ENCODE measurements around the gene PPP6R3.
"Not testable (repeated sequence)": the region's sequence is repeated elsewhere in the genome, so short reads cannot be mapped to it uniquely, and the experiment has no call there.

PPP6R3 gene

DNA sequence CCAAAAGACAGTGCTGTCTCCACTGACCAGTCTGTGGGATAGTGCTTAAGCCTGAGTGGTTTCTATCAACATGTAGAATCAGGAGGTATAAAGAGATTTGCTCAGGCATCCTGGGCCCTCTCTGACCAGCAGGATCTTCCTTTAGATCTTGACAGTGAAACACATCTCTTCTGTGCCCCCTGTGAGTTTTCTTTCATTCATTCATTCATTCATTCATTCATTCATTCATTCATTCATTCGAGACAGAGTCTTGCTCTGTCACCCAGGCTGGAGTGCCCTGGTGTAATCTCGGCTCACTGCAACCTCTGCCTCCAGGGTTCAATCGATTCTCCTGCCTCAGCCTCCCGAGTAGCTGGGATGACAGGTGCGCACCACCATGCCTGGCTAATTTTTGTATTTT, 26.4 kb upstream of the PPP6R3 start:
- DNase-seq (ENCODE audit: low read depth): not testable (repeated sequence)

GRCh38 chr11:68436162-68436888, 24.2 kb upstream of the PPP6R3 start:
- no peak for DNase-seq (ENCODE audit: low read depth)

DNA sequence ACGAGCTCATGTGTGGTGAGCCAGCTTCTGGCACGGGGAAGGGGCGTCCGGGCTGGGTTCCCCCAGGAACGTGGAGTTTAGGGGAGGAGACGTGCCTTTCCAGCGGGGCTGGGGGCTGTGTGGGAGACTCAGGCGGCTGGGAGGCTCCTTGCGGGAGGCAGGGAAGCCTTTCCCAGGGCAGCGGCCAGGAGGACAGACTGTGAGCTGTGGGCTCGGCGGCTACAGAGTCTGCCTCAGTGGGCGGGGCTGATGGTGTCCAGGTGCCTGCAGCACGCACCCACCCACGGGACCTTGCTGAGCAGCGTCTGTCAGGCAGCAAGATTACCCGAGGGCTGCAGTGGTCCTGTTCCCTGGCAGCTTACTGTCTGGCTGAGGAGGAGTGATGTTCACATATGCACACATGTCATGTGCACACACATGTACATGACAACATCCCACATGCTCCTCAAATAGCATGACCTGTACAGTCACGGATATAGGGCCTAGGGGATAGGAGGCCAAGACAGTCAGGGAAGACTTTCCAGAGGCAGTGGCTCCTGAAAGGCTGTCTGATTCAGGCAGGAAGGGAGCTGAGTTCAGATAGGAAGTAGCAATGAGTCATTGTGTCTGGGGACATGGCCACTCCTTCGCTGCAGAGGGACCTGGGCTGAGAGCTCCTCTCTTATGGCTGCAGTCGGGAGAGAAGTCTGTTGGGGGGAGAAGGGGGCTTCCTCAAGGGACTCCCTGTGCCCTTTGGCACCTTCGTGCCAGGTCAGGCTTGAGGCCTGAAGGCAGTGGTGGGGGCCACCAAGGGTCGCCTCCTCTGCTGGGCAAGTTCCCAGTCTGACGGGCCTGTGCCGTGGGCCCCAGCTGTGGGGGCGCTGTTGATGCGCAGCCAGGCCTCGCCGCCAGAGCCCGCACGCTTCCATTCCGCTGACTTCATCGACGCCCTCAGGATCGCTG, 23.3 kb upstream of the PPP6R3 start:
- peak; percentile 88 for DNase-seq (ENCODE audit: low read depth)

- DNase-seq (ENCODE audit: low read depth): no peak
Measured at GRCh38 chr11:68437927-68438657, 22.5 kb upstream of the PPP6R3 start.

- no peak for DNase-seq (ENCODE audit: low read depth)
Measured at GRCh38 chr11:68438658-68439259, 21.8 kb upstream of the PPP6R3 start.

DNA sequence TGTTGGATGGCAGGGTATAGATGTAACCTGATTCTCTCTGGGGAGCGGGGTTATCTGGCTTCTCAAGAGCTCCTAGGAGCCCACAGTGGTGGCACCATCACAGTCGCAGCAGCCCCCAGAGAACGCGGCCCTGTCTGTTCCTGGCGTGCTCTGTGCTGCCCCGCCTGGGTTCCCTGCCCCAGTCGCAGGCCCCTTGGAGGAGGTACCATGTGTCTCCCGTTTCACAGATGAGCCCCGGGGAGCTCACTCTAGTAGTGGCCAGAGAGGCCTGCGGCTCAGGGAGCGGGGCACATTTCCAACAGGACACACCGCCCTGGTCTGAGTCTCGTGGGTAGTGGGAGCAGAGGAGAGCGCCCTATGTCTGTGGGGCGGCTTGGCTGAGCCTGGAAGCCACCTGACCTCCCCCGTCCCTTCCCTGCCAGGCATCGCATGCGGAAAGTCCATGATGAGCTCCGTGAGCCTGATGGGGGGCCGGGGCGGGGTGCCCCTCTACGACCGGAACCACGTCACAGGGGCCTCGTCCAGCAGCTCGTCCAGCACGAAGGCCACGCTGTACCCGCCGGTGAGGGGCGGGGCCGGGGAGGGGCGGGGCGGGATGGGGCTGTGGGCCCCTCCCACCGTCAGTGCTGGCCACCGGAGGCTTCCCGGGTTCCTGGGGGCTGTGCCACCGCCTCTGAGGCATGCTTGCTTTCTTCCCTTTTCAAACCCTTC, 21.0 kb upstream of the PPP6R3 start:
- no peak for DNase-seq (ENCODE audit: low read depth)

DNA sequence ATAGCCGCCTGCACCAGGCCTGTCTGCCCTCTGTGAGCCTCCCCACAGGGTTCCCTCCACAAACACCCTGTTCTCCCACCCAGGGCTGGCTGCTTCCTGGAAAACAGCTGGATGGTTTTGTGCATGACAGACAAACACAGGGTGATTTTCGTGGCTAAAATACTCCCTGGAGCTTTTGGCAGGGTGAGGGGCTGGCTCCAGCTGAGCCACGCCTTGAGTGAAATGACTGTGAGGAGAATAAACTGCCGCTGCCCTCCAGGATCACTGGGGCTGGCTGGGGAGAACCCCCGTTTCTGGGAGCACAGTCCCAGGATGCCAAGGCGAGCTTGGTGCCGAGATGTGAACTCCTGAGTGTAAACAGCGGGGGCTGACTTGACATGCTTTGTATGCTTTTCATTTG, 20.3 kb upstream of the PPP6R3 start:
- DNase-seq (ENCODE audit: low read depth): no peak

DNA sequence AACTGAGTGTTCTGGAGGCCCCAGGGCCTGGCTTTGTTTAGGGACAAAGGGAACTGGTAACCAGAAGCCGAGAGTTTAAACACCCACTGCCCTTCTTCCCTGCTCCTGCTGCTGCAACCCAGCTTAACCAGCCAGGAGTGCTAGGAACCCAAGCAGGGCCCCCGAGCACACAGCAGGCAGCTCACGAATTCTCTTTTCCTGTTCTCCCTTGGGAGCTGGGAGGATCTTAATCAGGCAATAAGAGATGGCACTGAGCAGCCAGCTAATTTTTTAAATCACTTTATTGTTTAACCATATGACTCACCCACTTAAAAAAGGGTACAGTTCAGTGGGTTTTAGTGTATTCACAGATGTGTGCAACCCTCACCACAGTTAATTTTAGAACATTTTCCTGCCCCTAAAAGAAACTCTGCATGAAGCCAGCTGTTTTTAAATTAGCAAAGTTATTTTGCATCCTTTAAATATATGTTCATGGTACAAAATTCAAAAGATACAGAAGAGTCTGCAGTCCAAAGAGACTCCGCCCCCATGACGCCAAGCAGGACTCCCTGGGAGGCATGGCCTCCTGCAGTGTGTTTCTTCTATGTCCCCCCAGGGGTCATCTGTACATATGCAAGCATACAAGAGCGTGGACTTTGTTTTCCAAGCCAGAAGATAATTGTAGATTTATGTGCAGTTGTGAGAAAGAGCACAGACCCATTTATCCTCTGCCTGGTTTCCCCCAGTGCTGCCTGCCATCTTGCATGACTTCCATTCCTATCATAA, 18.9 kb upstream of the PPP6R3 start:
- no peak for DNase-seq (ENCODE audit: low read depth)

DNA sequence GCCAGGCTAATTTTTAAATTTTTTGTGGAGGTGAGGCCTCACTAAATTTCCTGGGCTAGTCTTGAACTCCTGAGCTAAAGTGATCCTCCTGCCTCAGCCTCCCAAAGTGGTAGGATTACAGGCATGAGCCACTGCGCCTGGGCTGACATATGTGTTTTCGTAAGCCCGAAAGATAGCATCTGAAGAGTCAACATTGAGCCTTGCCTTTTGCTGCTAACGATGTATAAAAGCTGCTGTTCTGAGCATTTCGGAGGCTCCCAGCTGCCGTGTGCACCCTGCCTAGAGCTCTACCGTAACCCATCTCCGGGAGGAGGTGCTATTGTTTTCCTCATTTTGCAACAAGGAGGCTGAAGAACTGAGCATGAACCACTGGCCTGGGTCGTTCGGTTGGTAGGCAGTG, 18.1 kb upstream of the PPP6R3 start:
- DNase-seq (ENCODE audit: low read depth): no peak

DNA sequence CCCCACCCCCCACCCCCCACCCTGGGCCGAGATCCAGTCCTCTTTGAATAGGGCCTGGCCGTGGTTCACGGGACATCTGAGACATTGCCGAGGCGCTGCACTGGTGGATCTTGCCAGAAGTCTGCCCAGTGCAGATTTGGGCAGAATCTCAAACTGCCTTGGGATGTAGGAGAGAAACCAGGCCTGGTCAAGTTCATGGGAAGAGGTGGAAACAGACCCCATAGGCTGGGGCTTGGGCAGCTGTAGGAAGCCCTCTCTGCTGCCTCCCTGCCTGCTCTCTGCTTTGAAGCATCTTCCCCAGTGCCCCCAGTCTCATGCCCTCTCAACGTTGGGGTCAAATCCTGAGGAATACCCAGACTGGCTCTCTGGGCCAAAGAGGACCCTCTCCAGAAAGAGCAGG, 16.0 kb upstream of the PPP6R3 start:
- no peak for DNase-seq (ENCODE audit: low read depth)

DNA sequence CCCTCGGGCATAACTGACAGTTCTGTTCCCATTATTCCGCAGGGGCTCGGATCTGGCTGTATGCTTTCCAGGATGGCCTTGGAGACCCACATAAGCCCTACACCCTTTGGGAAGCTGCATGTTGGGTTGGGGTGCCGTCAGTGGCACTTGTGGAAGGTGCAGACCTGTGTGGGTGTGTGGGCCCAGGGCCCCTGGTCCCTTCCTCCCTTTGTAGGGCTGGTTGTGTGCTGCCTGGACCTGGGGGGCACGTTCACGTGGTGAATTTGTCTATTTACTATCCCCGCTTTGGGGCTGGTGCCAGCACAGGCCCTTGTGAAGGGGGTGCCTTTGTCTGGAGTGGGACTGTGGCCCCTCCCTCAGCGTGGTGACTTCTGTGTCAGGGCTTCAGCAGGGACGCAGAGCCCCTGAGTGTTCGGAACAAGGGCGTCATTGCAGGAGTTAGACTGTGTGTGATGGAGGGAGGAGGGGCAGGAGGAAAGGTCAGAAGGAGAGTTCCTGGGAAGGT, 15.0 kb upstream of the PPP6R3 start:
- DNase-seq (ENCODE audit: low read depth): no peak

GRCh38 chr11:68446046-68446725, 14.4 kb upstream of the PPP6R3 start:
- DNase-seq (ENCODE audit: low read depth): no peak

DNA sequence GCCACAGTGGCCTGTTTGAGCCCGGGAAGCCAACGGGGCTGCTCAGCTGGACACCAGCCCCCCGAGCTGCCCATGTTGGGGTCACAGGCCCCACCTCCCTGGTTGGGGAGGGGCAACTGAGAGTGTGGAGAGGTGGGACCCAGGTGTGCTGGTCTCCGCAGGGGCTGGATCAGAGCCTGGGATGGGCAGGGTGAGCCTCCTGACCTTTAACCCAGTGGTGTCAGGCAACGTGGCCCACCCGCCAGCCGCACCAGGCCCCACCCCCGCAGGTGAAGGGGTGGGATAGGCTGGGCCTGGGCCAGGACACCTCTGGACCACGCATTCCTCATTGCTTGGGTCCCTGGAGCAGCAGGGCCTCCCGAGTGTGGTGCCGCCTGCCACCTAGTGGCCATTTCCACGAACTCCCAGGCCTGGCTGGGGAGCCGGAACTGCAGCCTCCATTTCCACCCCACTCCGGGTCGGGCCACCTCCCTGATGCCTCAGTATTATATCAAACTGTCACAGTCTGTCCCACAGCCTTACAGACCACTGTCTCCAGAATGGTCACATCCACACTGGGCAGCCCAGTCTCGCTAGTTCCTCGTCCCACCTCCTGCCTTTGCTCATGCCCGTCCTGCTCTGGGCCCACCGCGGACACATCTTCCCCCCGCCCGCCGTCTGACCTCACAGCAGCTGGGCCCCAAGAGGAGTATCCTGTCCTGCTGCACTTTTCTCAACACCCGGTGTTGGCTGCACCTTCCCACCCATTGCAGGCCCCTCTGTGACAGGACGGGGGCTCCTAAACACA, 13.3 kb upstream of the PPP6R3 start:
- DNase-seq (ENCODE audit: low read depth): peak; percentile 76

GRCh38 chr11:68447914-68448313, 12.6 kb upstream of the PPP6R3 start:
- not testable (repeated sequence) for DNase-seq (ENCODE audit: low read depth)

GRCh38 chr11:68448604-68449011, 11.9 kb upstream of the PPP6R3 start:
- no peak for DNase-seq (ENCODE audit: low read depth)

- no peak for DNase-seq (ENCODE audit: low read depth)
Measured at GRCh38 chr11:68449951-68450350, 10.6 kb upstream of the PPP6R3 start.

DNA sequence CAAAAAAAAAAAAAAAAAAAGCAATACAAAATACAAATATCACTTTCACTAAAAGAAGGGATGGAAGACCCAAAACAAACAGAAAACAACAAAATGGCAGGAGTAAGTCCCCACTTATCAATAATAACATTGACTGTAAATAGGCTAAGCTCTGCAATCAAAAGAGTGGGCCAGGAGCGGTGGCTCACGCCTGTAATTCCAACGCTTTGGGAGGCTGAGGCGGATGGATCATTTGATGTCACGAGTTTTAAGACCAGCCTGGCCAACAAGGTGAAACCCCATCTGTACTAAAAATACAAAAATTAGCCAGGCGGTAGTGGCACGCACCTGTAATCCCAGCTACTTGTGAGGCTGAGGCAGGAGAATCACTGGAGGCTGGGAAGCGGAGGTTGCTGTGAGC, 9.8 kb upstream of the PPP6R3 start:
- no peak for DNase-seq (ENCODE audit: low read depth)

- DNase-seq (ENCODE audit: low read depth): no peak
Measured at GRCh38 chr11:68454767-68455166, 5.8 kb upstream of the PPP6R3 start.

- no peak for DNase-seq (ENCODE audit: low read depth)
Measured at GRCh38 chr11:68455485-68455884, 5.1 kb upstream of the PPP6R3 start.

Measured in ELR (cell line).